ENCODE results near the gene OR52E6.

OR52E6 gene

DNA sequence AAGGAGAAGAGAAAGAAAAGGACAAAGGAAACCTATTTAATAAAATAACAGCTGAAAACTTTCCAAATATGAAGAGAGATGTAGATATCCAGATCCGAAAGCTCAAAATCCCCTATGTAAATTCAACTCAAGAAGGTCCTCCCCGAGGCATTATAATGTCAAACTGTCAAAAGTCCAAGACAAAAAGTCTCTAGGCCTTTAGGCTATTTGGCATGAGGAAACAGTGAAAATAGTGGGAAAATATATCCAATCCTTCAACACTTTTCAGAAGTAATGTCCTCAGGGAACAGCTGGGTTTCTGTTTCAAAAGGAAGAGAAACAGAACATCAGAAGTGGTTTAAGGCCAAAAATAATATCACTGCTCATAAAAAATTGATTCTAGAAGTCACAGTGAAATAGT is 36.9 kb upstream of the OR52E6 start:
- no peak for DNase-seq (ENCODE audit: low read depth, low spot score)
- H3K4me3 ChIP-seq (ENCODE audit: low read depth, low read length) = no peak overlapping the region
- in situ Hi-C loops (cut with HindIII; ENCODE audit: low sequenced_read_pairs) = no loop called here
- no peak for TF ChIP-seq CTCF (IDR thresholded peaks at IDR 0.05; ENCODE audit: low read depth, low read length)

GRCh38 chr11:5865826-5866225 is 24.1 kb upstream of the OR52E6 start:
- no peak for TF ChIP-seq CTCF (IDR thresholded peaks at IDR 0.05; ENCODE audit: low read depth, low read length)
- in situ Hi-C loops (cut with HindIII; ENCODE audit: low sequenced_read_pairs) = no loop called here
- no peak overlapping the region for H3K4me3 ChIP-seq (ENCODE audit: low read depth, low read length)
- no peak for DNase-seq (ENCODE audit: low read depth, low spot score)

DNA sequence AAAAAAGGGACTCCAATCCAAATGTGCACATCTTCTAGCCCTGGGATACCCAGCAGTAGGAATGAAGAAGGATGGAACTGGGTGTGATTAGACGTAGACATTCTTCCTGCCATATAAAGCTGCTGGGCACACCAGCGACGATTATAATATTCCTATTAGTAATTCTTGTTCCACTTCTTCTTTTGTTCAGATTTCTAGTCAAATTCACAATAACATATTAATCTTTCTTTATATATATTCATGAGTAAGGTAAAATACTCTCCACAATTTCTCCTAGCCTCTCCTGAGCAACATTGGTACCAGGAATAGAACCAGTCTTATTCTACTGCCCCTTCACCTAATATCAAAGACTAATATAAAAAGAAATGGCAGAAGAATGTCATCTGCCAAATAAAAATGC is 15.9 kb upstream of the OR52E6 start, which contains the start of gene OR52E8:
TSS of gene OR52E8 (minus strand) at position 101 of the 400 bp plus-strand sequence. CDS start at position 101, 0 bp downstream.
- no peak for DNase-seq (ENCODE audit: low read depth, low spot score)
- in situ Hi-C loops (cut with HindIII; ENCODE audit: low sequenced_read_pairs) = no loop called here
- no peak within 1 kb of the TSS for H3K4me3 ChIP-seq (ENCODE audit: low read depth, low read length)
- no peak for TF ChIP-seq CTCF (IDR thresholded peaks at IDR 0.05; ENCODE audit: low read depth, low read length)

DNA sequence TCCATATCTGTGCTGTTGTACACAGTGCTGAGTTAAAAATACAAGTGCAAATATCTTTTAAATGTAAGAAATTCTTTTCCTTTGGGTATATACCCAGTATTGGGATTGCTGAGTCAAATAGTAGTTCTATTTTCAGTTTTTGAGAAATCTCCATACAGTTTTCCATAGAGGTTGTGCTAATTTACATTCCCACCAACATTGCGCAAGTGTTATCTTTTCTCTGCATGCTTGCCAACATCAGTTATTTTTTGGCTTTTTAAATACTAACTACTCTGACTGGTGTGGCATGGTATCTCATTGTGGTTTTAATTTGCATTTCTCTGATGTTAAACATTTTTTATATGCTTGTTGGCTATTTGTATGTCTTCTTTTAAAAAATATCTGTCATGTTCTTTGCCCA is 9.3 kb upstream of the OR52E6 start:
- in situ Hi-C loops (cut with HindIII; ENCODE audit: low sequenced_read_pairs) = no loop called here
- no peak for TF ChIP-seq CTCF (IDR thresholded peaks at IDR 0.05; ENCODE audit: low read depth, low read length)

DNA sequence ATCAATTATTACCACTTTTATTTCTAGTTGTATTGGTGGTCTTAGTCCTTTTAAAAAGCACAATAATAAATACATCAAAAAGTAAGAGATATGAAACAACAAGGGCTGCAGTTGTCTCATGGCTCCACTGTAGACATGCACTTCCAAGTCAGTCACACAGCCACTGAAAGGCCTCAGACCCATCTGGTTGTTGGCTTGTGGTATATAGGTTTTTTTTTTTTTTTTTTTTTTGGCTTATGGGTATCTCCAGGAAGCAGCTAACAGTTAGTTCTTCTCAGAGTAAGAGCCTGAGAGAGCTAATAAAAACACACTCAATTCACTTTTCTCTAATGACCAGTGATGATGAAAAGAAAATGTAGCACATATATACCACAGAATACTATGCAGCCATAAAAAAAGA is 6.0 kb upstream of the OR52E6 start:
- no peak for DNase-seq (ENCODE audit: low read depth, low spot score)
- H3K4me3 ChIP-seq (ENCODE audit: low read depth, low read length) = no peak overlapping the region
- in situ Hi-C loops (cut with HindIII; ENCODE audit: low sequenced_read_pairs) = no loop called here
- no peak for TF ChIP-seq CTCF (IDR thresholded peaks at IDR 0.05; ENCODE audit: low read depth, low read length)

More for the DNA sequence above, 9.3 kb upstream of the OR52E6 start:
- no peak for DNase-seq (ENCODE audit: low read depth, low spot score)
- H3K4me3 ChIP-seq (ENCODE audit: low read depth, low read length) = no peak overlapping the region

- in situ Hi-C loops (cut with HindIII; ENCODE audit: low sequenced_read_pairs) = no loop called here
Measured at GRCh38 chr11:5846701-5847100, 5.0 kb upstream of the OR52E6 start.

More at GRCh38 chr11:5846701-5847100, 5.0 kb upstream of the OR52E6 start:
- no peak for TF ChIP-seq CTCF (IDR thresholded peaks at IDR 0.05; ENCODE audit: low read depth, low read length)
- no peak for DNase-seq (ENCODE audit: low read depth, low spot score)
- no peak overlapping the region for H3K4me3 ChIP-seq (ENCODE audit: low read depth, low read length)

Measured in astrocyte of the spinal cord (primary cell).